ENCODE results near the gene ZBTB16. TPM values are rescaled to one million over a fixed set of nuclear protein-coding genes. Genes with fewer than 3 reads are reported as not detected.

ZBTB16 gene
- polyA plus RNA-seq, 1 donor from 2014 or later = 0.45 TPM

DNA sequence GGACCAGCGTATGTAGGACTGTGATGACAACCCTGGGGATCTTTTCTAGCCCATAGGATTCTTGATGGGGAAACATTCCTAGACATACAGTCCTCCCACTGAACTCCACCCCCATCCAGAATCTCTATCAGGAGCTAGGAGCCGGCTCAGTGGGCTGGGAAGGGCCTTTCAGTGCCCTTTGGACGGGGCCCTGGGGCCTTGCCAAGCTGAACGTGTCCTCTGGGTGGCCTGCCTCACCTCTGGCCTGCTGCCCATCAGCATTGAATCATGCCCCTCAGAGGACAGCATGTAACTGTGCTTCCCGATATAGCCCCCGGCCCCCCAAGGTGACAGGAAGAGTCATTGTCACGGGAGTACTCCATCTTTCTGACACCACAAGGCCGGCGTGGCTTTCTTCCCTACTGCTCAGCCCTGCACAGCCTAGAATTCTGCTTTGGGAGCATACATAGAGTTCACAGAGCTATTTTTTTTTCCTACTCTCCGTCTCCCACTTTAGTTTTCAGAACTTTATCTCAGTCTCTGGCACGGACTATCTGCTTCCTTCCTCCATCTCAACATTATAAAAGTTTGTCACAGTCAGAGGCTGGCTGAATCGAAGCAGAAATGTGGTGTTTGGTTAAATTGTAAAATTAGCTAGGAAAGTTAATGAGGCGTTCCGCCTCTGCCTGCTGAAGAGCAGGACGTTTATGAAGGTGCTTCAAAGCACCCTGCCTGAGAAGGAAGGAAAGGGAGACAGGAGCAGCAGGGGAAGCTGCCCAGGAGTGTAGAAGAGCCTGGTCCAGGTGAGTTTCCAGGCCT lies 111.9 kb downstream of the ZBTB16 start:
- Histone ChIP-seq H3K4me3 (ENCODE audit: low read length) (no peak overlapping the region), H2AFZ (ENCODE audit: low read depth, low read length) (no peak overlapping the region), H4K20me1 (ENCODE audit: insufficient read depth) (no peaks in the 10 kb centered on the region), H3K9me3 (ENCODE audit: low read length) (no peaks in the 10 kb centered on the region), H3K27ac (ENCODE audit: low read length) (no peak overlapping the region), H3K79me2 (replicated peaks; ENCODE audit: insufficient read depth, low read length) (peaks cover 10% of the 10 kb centered on the region), H3K4me2 (ENCODE audit: low read length) (no peak overlapping the region), H3K9ac (ENCODE audit: low read length) (no peak overlapping the region), H3K9me2 (ENCODE audit: insufficient read depth, low read length) (no peaks in the 10 kb centered on the region), H3K27me3 (ENCODE audit: insufficient read depth, low read depth, low read length) (no peaks in the 10 kb centered on the region), H3F3A (ENCODE audit: insufficient read depth, low read length, poor library complexity, severe bottlenecking) (no peaks in the 10 kb centered on the region), H3K36me3 (ENCODE audit: insufficient read depth, low read length) (no peaks in the 10 kb centered on the region)
- TF ChIP-seq TAF1 (IDR thresholded peaks at IDR 0.05; ENCODE audit: low read depth) (no peak), MXI1 (conservative IDR thresholded peaks at IDR 0.05; ENCODE audit: poor library complexity, severe bottlenecking) (no peak), EP300 (conservative IDR thresholded peaks at IDR 0.05; ENCODE audit: poor library complexity, severe bottlenecking) (no peak), RAD21 (conservative IDR thresholded peaks at IDR 0.05) (no peak), POLR2AphosphoS5 (IDR thresholded peaks at IDR 0.05) (no peak), EZH2 (IDR thresholded peaks at IDR 0.05; ENCODE audit: borderline replicate concordance, insufficient read depth, low read length, poor library complexity, severe bottlenecking) (no peak), SMC3 (conservative IDR thresholded peaks at IDR 0.05; ENCODE audit: poor library complexity) (no peak)
- TF ChIP-seq, protein P1, sequence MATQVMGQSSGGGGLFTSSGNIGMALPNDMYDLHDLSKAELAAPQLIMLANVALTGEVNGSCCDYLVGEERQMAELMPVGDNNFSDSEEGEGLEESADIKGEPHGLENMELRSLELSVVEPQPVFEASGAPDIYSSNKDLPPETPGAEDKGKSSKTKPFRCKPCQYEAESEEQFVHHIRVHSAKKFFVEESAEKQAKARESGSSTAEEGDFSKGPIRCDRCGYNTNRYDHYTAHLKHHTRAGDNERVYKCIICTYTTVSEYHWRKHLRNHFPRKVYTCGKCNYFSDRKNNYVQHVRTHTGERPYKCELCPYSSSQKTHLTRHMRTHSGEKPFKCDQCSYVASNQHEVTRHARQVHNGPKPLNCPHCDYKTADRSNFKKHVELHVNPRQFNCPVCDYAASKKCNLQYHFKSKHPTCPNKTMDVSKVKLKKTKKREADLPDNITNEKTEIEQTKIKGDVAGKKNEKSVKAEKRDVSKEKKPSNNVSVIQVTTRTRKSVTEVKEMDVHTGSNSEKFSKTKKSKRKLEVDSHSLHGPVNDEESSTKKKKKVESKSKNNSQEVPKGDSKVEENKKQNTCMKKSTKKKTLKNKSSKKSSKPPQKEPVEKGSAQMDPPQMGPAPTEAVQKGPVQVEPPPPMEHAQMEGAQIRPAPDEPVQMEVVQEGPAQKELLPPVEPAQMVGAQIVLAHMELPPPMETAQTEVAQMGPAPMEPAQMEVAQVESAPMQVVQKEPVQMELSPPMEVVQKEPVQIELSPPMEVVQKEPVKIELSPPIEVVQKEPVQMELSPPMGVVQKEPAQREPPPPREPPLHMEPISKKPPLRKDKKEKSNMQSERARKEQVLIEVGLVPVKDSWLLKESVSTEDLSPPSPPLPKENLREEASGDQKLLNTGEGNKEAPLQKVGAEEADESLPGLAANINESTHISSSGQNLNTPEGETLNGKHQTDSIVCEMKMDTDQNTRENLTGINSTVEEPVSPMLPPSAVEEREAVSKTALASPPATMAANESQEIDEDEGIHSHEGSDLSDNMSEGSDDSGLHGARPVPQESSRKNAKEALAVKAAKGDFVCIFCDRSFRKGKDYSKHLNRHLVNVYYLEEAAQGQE (IDR thresholded peaks at IDR 0.05; ENCODE audit: borderline replicate concordance) = no peak
- TF ChIP-seq, protein P2, sequence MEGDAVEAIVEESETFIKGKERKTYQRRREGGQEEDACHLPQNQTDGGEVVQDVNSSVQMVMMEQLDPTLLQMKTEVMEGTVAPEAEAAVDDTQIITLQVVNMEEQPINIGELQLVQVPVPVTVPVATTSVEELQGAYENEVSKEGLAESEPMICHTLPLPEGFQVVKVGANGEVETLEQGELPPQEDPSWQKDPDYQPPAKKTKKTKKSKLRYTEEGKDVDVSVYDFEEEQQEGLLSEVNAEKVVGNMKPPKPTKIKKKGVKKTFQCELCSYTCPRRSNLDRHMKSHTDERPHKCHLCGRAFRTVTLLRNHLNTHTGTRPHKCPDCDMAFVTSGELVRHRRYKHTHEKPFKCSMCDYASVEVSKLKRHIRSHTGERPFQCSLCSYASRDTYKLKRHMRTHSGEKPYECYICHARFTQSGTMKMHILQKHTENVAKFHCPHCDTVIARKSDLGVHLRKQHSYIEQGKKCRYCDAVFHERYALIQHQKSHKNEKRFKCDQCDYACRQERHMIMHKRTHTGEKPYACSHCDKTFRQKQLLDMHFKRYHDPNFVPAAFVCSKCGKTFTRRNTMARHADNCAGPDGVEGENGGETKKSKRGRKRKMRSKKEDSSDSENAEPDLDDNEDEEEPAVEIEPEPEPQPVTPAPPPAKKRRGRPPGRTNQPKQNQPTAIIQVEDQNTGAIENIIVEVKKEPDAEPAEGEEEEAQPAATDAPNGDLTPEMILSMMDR (IDR thresholded peaks at IDR 0.05; ENCODE audit: poor library complexity, severe bottlenecking) = no peak

DNA sequence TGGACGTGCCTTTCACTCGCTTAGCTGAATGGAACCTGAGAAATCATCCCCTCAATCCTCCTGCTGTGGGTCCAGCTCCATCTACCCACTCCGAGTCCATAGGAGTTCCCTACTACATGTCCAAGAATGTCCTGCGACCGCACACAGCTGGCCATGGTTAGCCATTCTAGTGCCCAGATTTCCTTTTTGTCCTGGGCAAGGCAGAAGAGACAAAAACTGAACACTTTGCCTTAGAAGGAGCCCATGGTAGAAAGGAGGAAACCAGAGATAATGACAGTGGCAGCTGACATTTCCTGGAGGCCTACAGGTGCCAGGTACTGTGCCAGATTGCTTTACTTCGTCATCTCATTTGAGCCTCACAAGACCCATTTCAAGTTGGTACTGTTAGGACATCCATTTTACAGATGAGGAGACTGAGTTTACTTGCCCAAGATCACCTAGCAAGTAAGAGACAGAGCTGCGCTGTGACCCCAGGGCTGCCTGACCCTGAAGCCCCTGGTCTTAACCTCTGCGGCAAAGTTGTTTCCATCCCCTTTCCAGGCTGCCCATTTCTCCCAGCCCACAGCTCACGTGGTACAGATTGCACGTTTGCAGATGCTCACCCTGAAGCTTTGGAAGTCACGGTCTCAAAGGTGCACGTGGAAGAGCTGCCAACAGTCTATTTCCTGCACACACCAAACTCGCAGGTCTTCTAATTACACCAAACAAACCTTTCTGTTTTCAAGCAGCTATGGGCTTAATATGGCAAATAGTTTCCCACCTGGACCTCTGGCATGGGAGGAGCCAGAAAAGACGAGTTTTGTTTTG lies 112.7 kb downstream of the ZBTB16 start:
- Histone ChIP-seq H3K4me3 (ENCODE audit: low read length) (no peak overlapping the region), H4K20me1 (ENCODE audit: insufficient read depth) (no peaks in the 10 kb centered on the region), H3K27ac (ENCODE audit: low read length) (no peak overlapping the region)

More for the DNA sequence above, 112.7 kb downstream of the ZBTB16 start:
- Histone ChIP-seq H3K9ac (ENCODE audit: low read length) (no peak overlapping the region), H3F3A (ENCODE audit: insufficient read depth, low read length, poor library complexity, severe bottlenecking) (no peaks in the 10 kb centered on the region), H3K4me2 (ENCODE audit: low read length) (no peak overlapping the region), H3K79me2 (replicated peaks; ENCODE audit: insufficient read depth, low read length) (peaks cover 6% of the 10 kb centered on the region), H3K36me3 (ENCODE audit: insufficient read depth, low read length) (no peaks in the 10 kb centered on the region), H2AFZ (ENCODE audit: low read depth, low read length) (no peak overlapping the region), H3K9me2 (ENCODE audit: insufficient read depth, low read length) (no peaks in the 10 kb centered on the region), H3K27me3 (ENCODE audit: insufficient read depth, low read depth, low read length) (no peaks in the 10 kb centered on the region), H3K9me3 (ENCODE audit: low read length) (no peaks in the 10 kb centered on the region)
- TF ChIP-seq EZH2 (IDR thresholded peaks at IDR 0.05; ENCODE audit: borderline replicate concordance, insufficient read depth, low read length, poor library complexity, severe bottlenecking) (no peak), SMC3 (conservative IDR thresholded peaks at IDR 0.05; ENCODE audit: poor library complexity) (no peak), RAD21 (conservative IDR thresholded peaks at IDR 0.05) (no peak), MXI1 (conservative IDR thresholded peaks at IDR 0.05; ENCODE audit: poor library complexity, severe bottlenecking) (no peak), TAF1 (IDR thresholded peaks at IDR 0.05; ENCODE audit: low read depth) (no peak), POLR2AphosphoS5 (IDR thresholded peaks at IDR 0.05) (no peak), EP300 (conservative IDR thresholded peaks at IDR 0.05; ENCODE audit: poor library complexity, severe bottlenecking) (no peak)
- TF ChIP-seq, protein P2 (IDR thresholded peaks at IDR 0.05; ENCODE audit: poor library complexity, severe bottlenecking) = no peak
- TF ChIP-seq, protein P1 (IDR thresholded peaks at IDR 0.05; ENCODE audit: borderline replicate concordance) = no peak
